Testis (tissue), 3 donors: ENCODE measurements around the gene FHDC1. TPM values are rescaled to one million over a fixed set of nuclear protein-coding genes. Genes with fewer than 3 reads are reported as not detected.

ENCODE experiments used
- DNase-seq: peaks from one replicate; pipeline ENCODE4 v3.0.0-alpha.2; 2019
- H3K27ac ChIP-seq, 2 donors: fragments of 200-600 bp; sonication (generic); one replicate each; pipeline ENCODE4 v1.5.1; 2019
- H3K27me3 ChIP-seq: fragments of 200-600 bp; sonication (generic); one replicate; pipeline ENCODE4 v1.5.1; 2019
- H3K36me3 ChIP-seq: fragments of 200-600 bp; sonication (generic); one replicate; pipeline ENCODE4 v1.5.1; 2017; ENCODE audit warnings: low read depth; ENCODE audit errors: missing control alignments
- H3K4me1 ChIP-seq: fragments of 200-600 bp; sonication (generic); one replicate; pipeline ENCODE4 v1.5.1; 2019
- H3K4me3 ChIP-seq, 2 donors: fragments of 200-600 bp; sonication (generic); one replicate each; pipeline ENCODE4 v1.5.1; 2017 to 2019
- H3K9me3 ChIP-seq: fragments of 200-600 bp; sonication (generic); one replicate; pipeline ENCODE4 v1.5.1; 2017
- CTCF ChIP-seq, 3 experiments: fragments of 450-650 bp in 2 of 3; fragments of 200-600 bp in 1 of 3; sonication (generic) in 1 of 3; IDR thresholded peaks; one replicate each; pipeline ENCODE4 v1.5.1; 2016 to 2019; ENCODE audit warnings: antibody characterized with exemption in 3 of 3, mild to moderate bottlenecking in 2 of 3, moderate library complexity in 1 of 3
- POLR2A ChIP-seq: fragments of 450-650 bp; IDR thresholded peaks from one replicate; pipeline ENCODE4 v1.6.1; 2017; ENCODE audit warnings: antibody characterized with exemption, mild to moderate bottlenecking, moderate library complexity
- WGBS, 2 donors: methylation state at CpG; one replicate each; pipeline ENCODE4 v1.1.5; 2018; 5-methylcytosine and 5-hydroxymethylcytosine counted together
- intact Hi-C: fragments of 100-400 bp; cut with DNase I; formaldehyde crosslinking; loops from one replicate; pipeline ENCODE4 v1.15.1; 2023; ENCODE audit warnings: low total_unique reads
- polyA plus RNA-seq: library from polyadenylated mRNA; stranded (reverse); fragments of 350-450 nt; fragmentation: Illumina TruSeq; extraction: RNeasy Lipid Tissue Mini Kit (QIAGEN cat#74804); gene quantifications from one replicate; pipeline ENCODE4 v1.2.3, GENCODE V29; 2014; ENCODE audit warnings: low read depth, low replicate concordance; ENCODE audit not compliant: insufficient read depth
- total RNA-seq, 2 donors: library from RNA; depleted of rRNA; stranded (reverse); fragments of >200 nt; gene quantifications; one replicate each; pipeline ENCODE4 v1.2.3, GENCODE V29; 2016

The FHDC1 gene
- total and polyA plus RNA-seq, 3 donors from 2014 or later, result 2.9 to 4.2 (median 3.8) TPM

GRCh38 chr4:152946446-152946845, 10.3 kb downstream of the FHDC1 start:
- intact Hi-C loops, result no loop called here
- WGBS, 2 donors, result 82 to 86% methylated on average over 4 of the region's 4 CpGs
- H3K4me3 ChIP-seq, result no peak overlapping the region

GRCh38 chr4:152947311-152947710, 11.2 kb downstream of the FHDC1 start:
- intact Hi-C loops, result no loop called here
- no peak for DNase-seq
- Histone ChIP-seq H3K27me3 (no peaks in the 10 kb centered on the region), H3K4me1 (peaks cover 5% of the 10 kb centered on the region), H3K4me3 (no peak overlapping the region), H3K9me3 (no peaks in the 10 kb centered on the region), H3K27ac (no peak overlapping the region), H3K36me3 (no peaks in the 10 kb centered on the region)
- TF ChIP-seq POLR2A (no peak), CTCF (IDR thresholded peaks at IDR 0.05) (no peak)
- WGBS, 2 donors, result 52 to 65% methylated on average over 2 of the region's 2 CpGs

More at GRCh38 chr4:152946446-152946845, 10.3 kb downstream of the FHDC1 start:
- H3K4me1 ChIP-seq, result peaks cover 5% of the 10 kb centered on the region
- H3K27me3 ChIP-seq, result no peaks in the 10 kb centered on the region
- TF ChIP-seq CTCF (IDR thresholded peaks at IDR 0.05) (no peak), POLR2A (no peak)
- no peak for DNase-seq
- no peaks in the 10 kb centered on the region for H3K9me3 ChIP-seq
- H3K27ac ChIP-seq, result no peak overlapping the region
- no peaks in the 10 kb centered on the region for H3K36me3 ChIP-seq

GRCh38 chr4:152949930-152950329, 13.8 kb downstream of the FHDC1 start:
- Histone ChIP-seq H3K36me3 (no peaks in the 10 kb centered on the region), H3K27ac (no peak overlapping the region), H3K4me1 (no peaks in the 10 kb centered on the region), H3K27me3 (no peaks in the 10 kb centered on the region), H3K4me3 (no peak overlapping the region), H3K9me3 (no peaks in the 10 kb centered on the region)
- intact Hi-C loops, result no loop called here
- 77 to 80% methylated on average over 8 of the region's 8 CpGs for WGBS, 2 donors
- no peak for DNase-seq
- TF ChIP-seq CTCF (IDR thresholded peaks at IDR 0.05) (no peak), POLR2A (no peak)

GRCh38 chr4:152950402-152951274, 14.5 kb downstream of the FHDC1 start:
- no peak for TF ChIP-seq POLR2A
- TF ChIP-seq CTCF (IDR thresholded peaks at IDR 0.05), result no peak
- Histone ChIP-seq H3K27ac (no peak overlapping the region), H3K27me3 (no peaks in the 10 kb centered on the region), H3K4me1 (no peaks in the 10 kb centered on the region), H3K4me3 (no peak overlapping the region), H3K9me3 (no peaks in the 10 kb centered on the region), H3K36me3 (no peaks in the 10 kb centered on the region)
- intact Hi-C loops, result no loop called here
- no peak for DNase-seq
- WGBS, 2 donors, result 88 to 91% methylated on average over 11 of the region's 11 CpGs

- H3K27ac ChIP-seq, result no peak overlapping the region
- H3K36me3 ChIP-seq, result no peaks in the 10 kb centered on the region
- DNase-seq, result no peak
- H3K9me3 ChIP-seq, result no peaks in the 10 kb centered on the region
- TF ChIP-seq CTCF (IDR thresholded peaks at IDR 0.05) (no peak), POLR2A (no peak)
- WGBS, 2 donors, result 83 to 84% methylated on average over 3 of the region's 3 CpGs
- H3K4me1 ChIP-seq, result no peaks in the 10 kb centered on the region
- H3K27me3 ChIP-seq, result no peaks in the 10 kb centered on the region
- H3K4me3 ChIP-seq, result no peak overlapping the region
- intact Hi-C loops, result no loop called here
Measured at GRCh38 chr4:152951348-152951747, 15.2 kb downstream of the FHDC1 start.
